NCI-H524 (cell line): ENCODE data around the gene DUS1L.

Experiments used
- DNase-seq, 2 experiments: peaks; one replicate each; lab custom pipeline; 2025; lab: John Stamatoyannopoulos, UW

The DUS1L gene

GRCh38 chr17:82076018-82076784 lies 10.6 kb upstream of the DUS1L start:
- no peak for DNase-seq

GRCh38 chr17:82073446-82073845 lies 7.8 kb upstream of the DUS1L start:
- no peak for DNase-seq

GRCh38 chr17:82072827-82073226 lies 7.2 kb upstream of the DUS1L start:
- no peak for DNase-seq

GRCh38 chr17:82070611-82071010 lies 5.0 kb upstream of the DUS1L start:
- DNase-seq = no peak

GRCh38 chr17:82065193-82065637 lies 389 bp downstream of the DUS1L start:
- no peak for DNase-seq

- no peak for DNase-seq
Measured at GRCh38 chr17:82064433-82065192, 991 bp downstream of the DUS1L start.

GRCh38 chr17:82063424-82064415 lies 1.9 kb downstream of the DUS1L start:
- DNase-seq = no peak

- no peak for DNase-seq
Measured at GRCh38 chr17:82062984-82063368, 2.6 kb downstream of the DUS1L start.

- no peak for DNase-seq
Measured at GRCh38 chr17:82062076-82062983, 3.3 kb downstream of the DUS1L start.

GRCh38 chr17:82061047-82061925 lies 4.3 kb downstream of the DUS1L start:
- no peak for DNase-seq

GRCh38 chr17:82060614-82061013 lies 5.0 kb downstream of the DUS1L start:
- no peak for DNase-seq

GRCh38 chr17:82060001-82060380 lies 5.6 kb downstream of the DUS1L start:
- no peak for DNase-seq

GRCh38 chr17:82059272-82060000 lies 6.2 kb downstream of the DUS1L start:
- no peak for DNase-seq

GRCh38 chr17:82058855-82059249 lies 6.8 kb downstream of the DUS1L start:
- no peak for DNase-seq

- DNase-seq = no peak
Measured at GRCh38 chr17:82058230-82058854, 7.3 kb downstream of the DUS1L start.

GRCh38 chr17:82056729-82057621 lies 8.6 kb downstream of the DUS1L start:
- no peak for DNase-seq

GRCh38 chr17:82055965-82056728 lies 9.5 kb downstream of the DUS1L start:
- DNase-seq = no peak
